ENCODE data around the gene GID8. TPM values are rescaled to one million over a fixed set of nuclear protein-coding genes. Genes with fewer than 3 reads are reported as not detected.
"Not testable (repeated sequence)": the region's sequence is repeated elsewhere in the genome, so short reads cannot be mapped to it uniquely, and the experiment has no call there.

The GID8 gene
- total and polyA plus RNA-seq, 2 donors = 24.0 to 25.7 TPM

DNA sequence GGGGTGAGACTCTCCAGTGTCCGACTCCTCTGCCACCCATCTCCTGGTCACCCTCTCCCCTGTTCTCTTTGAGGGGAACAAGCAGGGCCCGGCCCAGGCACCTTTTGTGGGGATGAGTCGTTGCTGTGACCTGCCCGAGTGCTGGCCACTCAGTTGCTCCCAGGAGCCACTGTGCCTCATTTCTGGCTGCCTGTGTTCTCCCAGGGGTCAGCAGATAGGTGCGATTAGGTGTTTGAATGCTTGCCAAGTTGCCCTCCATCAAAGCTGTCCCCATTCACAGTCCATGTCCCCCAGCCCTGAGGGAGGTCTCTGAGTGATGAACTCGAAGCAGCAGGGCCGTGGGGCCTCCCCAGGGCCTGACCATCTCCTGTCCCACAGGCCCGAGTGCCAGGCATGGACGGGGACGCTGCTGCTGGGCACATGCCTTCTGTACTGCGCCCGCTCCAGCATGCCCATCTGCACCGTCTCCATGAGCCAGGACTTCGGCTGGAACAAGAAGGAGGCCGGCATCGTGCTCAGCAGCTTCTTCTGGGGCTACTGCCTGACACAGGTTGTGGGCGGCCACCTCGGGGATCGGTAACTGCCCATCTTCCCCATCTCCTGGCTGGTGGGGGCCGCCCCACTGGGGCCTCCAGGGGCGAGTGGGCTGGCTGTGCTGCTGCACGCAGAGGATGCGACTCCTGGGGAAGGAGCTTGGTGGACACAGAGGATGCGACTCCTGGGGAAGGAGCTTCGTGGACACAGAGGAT, 18.6 kb downstream of the GID8 start:
- Histone ChIP-seq H3K27ac (ENCODE audit: low read depth in 1 of 2, low read length in 1 of 2) (no peak overlapping the region), H3K4me1 (ENCODE audit: control insufficient read depth in 2 of 2, insufficient read depth in 2 of 2, low read length in 2 of 2) (peaks cover 44 to 68% of the 10 kb centered on the region in 2 donors), H3K4me3 (ENCODE audit: low read length in 2 of 2) (no peak overlapping the region), H3K27me3 (ENCODE audit: control insufficient read depth in 2 of 2, insufficient read depth in 1 of 2, low read length in 1 of 2) (peaks cover 0 to 4% of the 10 kb centered on the region in 2 donors), H3K9me3 (ENCODE audit: control insufficient read depth in 2 of 2, insufficient read depth in 1 of 2, low read length in 1 of 2) (peaks cover 0 to 6% of the 10 kb centered on the region in 2 donors), H3K36me3 (ENCODE audit: control insufficient read depth in 2 of 2, insufficient read depth in 2 of 2, low read length in 1 of 2) (no peaks in the 10 kb centered on the region)
- WGBS = 96% methylated on average over 25 of the region's 25 CpGs
- DNase-seq (ENCODE audit: low read depth in 6 of 9, low spot score in 9 of 9) = no peak

DNA sequence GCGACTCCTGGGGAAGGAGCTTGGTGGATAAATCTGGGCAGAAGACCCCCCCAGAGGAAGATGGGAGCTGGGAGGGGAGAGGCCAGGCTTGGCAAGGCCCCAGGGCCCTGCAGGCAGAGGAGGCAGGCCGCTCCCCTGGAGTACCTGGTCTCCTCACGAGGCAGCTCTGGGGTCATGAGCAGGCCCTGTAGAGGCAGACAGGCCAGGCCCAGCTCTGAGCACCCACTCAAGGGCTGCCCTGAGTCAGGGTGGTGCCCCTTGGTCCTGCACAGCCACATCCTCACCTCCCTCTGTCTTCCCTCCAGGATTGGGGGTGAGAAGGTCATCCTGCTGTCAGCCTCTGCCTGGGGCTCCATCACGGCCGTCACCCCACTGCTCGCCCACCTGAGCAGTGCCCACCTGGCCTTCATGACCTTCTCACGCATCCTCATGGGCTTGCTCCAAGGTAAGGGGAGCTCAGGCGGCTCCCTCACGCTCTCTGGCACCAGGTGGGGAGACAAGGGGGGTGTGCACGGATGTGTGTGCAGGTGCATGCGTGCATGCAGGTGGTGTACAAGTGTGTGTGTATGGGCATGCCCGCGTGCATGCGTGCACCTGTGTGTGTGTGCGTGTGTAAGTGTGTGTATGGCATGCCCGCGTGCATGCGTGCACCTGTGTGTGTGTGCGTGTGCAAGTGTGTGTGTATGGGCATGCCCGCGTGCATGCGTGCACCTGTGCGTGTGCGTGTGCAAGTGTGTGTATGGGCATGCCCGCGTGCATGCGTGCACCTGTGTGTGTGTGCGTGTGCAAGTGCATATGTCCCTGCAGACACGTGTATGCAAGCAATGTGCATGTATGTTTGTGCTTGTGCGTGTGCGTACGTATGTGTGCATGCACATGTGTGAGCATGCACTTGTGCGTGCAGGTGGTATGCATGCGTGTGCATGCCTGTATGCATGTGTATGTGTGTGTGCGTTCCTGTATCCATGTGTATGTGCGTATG, 19.5 kb downstream of the GID8 start:
- H3K27ac ChIP-seq (ENCODE audit: low read depth in 1 of 2, low read length in 1 of 2) = no peak overlapping the region
- 96% methylated on average over 36 of the region's 36 CpGs for WGBS
- no peak for DNase-seq (ENCODE audit: low read depth in 6 of 9, low spot score in 9 of 9)
- H3K36me3 ChIP-seq (ENCODE audit: control insufficient read depth in 2 of 2, insufficient read depth in 2 of 2, low read length in 1 of 2) = no peaks in the 10 kb centered on the region
- H3K4me3 ChIP-seq (ENCODE audit: low read length in 2 of 2) = no peak overlapping the region
- peaks cover 0 to 6% of the 10 kb centered on the region in 2 donors for H3K9me3 ChIP-seq (ENCODE audit: control insufficient read depth in 2 of 2, insufficient read depth in 1 of 2, low read length in 1 of 2)
- H3K4me1 ChIP-seq (ENCODE audit: control insufficient read depth in 2 of 2, insufficient read depth in 2 of 2, low read length in 2 of 2) = peaks cover 41 to 59% of the 10 kb centered on the region in 2 donors
- peaks cover 0 to 4% of the 10 kb centered on the region in 2 donors for H3K27me3 ChIP-seq (ENCODE audit: control insufficient read depth in 2 of 2, insufficient read depth in 1 of 2, low read length in 1 of 2)

DNA sequence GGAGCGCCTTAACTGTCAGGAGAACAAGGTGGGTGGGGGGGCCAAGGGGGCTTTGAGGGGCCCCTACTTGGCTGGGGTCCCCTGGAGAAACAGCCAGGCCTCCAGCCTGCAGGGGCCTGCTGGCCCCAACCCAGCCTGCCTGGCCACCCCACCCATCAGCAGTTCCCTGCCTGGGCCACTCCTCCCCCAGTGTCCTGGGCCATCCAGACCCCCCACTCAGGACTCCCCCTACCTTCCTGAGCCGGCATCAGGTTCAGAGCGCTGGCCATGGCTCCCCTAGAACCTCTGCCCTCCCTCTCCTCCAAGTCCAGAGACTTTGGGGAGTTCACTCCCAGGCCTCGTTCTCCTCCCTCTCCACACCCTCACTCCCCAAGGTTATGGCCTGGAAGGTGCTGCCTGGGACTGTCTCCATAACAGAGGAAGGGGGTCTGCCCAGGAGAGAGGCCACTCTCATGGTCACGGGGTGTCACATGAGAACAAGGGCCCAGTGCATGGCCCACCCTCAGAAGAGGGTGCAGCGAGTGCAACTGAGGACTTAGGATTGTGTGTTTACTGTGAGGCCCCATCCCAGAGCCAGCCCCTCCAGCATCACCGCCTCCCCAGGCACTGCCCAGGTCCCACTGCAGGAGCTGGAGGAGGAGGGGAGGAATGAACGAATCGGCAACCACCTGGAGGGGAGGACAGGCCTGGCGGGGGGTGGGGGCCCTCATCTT, 20.6 kb downstream of the GID8 start:
- peak overlapping the region; percentile 46 to 69 for H3K27ac ChIP-seq (ENCODE audit: low read depth in 1 of 2, low read length in 1 of 2)
- 77% methylated on average over 10 of the region's 10 CpGs for WGBS
- H3K4me1 ChIP-seq (ENCODE audit: control insufficient read depth in 2 of 2, insufficient read depth in 2 of 2, low read length in 2 of 2) = peaks cover 31 to 50% of the 10 kb centered on the region in 2 donors
- H3K4me3 ChIP-seq (ENCODE audit: low read length in 2 of 2) = no peak overlapping the region
- no peak for DNase-seq (ENCODE audit: low read depth in 6 of 9, low spot score in 9 of 9)
- H3K9me3 ChIP-seq (ENCODE audit: control insufficient read depth in 2 of 2, insufficient read depth in 1 of 2, low read length in 1 of 2) = peaks cover 0 to 6% of the 10 kb centered on the region in 2 donors
- H3K27me3 ChIP-seq (ENCODE audit: control insufficient read depth in 2 of 2, insufficient read depth in 1 of 2, low read length in 1 of 2) = no peaks in the 10 kb centered on the region
- H3K36me3 ChIP-seq (ENCODE audit: control insufficient read depth in 2 of 2, insufficient read depth in 2 of 2, low read length in 1 of 2) = no peaks in the 10 kb centered on the region

DNA sequence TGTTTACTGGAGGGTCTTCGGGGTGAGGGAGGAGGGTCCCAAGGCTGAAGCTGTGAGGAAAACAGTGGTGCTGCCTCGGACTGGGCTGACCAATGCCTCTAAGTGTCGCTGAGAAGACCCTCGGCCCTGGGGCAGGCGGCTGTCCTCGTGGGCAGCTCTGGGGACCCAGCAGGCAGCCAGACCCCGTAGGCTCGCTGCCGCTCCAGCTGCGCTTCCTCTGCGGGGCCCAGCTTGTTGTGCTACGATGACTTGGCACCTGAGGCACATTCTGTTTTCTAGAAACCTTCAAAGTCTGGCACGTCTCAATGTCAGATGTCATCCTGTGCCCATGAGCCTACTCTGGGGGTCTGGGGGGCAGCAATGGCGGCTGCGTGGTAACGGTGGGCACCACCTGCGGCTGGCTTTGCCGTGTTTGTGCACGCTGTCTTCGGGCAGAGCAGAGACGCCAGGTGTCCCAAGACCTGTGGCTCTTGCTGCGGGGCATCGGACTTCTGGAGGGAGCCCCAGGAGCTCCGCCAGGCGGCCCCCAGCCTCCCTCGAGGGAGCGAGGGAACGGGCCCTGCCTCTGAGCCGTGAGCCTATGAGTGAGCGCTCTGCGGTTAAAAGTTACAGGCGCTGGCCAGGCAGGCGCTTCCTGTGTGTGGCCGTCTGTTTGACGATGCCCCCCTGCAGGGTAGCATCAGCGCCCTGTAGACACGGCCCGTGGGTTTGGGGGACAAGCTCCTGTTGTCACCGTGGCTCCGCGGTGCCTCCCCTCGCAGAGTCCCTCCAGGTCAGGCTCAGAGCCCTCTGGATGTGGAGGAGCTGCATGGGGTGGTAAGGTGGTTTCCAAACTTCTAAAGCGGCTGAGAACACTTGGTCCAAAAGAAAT, 21.4 kb downstream of the GID8 start:
- peaks cover 0 to 6% of the 10 kb centered on the region in 2 donors for H3K9me3 ChIP-seq (ENCODE audit: control insufficient read depth in 2 of 2, insufficient read depth in 1 of 2, low read length in 1 of 2)
- H3K27me3 ChIP-seq (ENCODE audit: control insufficient read depth in 2 of 2, insufficient read depth in 1 of 2, low read length in 1 of 2) = no peaks in the 10 kb centered on the region
- H3K27ac ChIP-seq (ENCODE audit: low read depth in 1 of 2, low read length in 1 of 2) = peak overlapping the region; percentile 46 to 69
- no peaks in the 10 kb centered on the region for H3K36me3 ChIP-seq (ENCODE audit: control insufficient read depth in 2 of 2, insufficient read depth in 2 of 2, low read length in 1 of 2)
- H3K4me3 ChIP-seq (ENCODE audit: low read length in 2 of 2) = no peak overlapping the region
- peak in 3 of 9 donors; percentile 52 to 89 (median 67) for DNase-seq (ENCODE audit: low read depth in 6 of 9, low spot score in 9 of 9)
- WGBS = 28% methylated on average over 43 of the region's 43 CpGs
- peaks cover 26 to 42% of the 10 kb centered on the region in 2 donors for H3K4me1 ChIP-seq (ENCODE audit: control insufficient read depth in 2 of 2, insufficient read depth in 2 of 2, low read length in 2 of 2)

DNA sequence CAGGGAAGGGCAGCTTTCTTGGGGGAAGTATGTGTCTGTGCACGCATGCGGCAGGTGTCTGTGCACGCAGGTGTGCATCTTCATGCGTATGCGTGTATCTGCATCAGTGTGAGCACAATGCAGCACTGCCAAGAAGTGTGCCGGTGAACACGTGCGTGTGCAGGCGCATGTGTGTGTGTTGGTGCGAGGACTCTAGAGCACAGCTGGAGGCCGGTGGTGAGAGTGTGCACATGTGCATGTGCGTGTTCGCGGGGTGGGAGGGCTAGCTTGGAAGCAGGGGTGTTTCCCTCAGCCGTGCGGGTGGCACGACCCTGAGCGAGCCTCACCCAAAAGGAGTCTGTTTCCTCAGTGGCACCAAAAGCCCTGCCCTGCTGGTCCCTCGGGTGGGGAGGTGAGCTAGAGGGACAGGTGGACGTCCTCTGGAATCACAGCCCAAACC, 22.1 kb downstream of the GID8 start:
- Histone ChIP-seq H3K36me3 (ENCODE audit: control insufficient read depth in 2 of 2, insufficient read depth in 2 of 2, low read length in 1 of 2) (no peaks in the 10 kb centered on the region), H3K4me1 (ENCODE audit: control insufficient read depth in 2 of 2, insufficient read depth in 2 of 2, low read length in 2 of 2) (peaks cover 19 to 35% of the 10 kb centered on the region in 2 donors), H3K4me3 (ENCODE audit: low read length in 2 of 2) (no peak overlapping the region), H3K9me3 (ENCODE audit: control insufficient read depth in 2 of 2, insufficient read depth in 1 of 2, low read length in 1 of 2) (peaks cover 0 to 6% of the 10 kb centered on the region in 2 donors), H3K27ac (ENCODE audit: low read depth in 1 of 2, low read length in 1 of 2) (no peak overlapping the region), H3K27me3 (ENCODE audit: control insufficient read depth in 2 of 2, insufficient read depth in 1 of 2, low read length in 1 of 2) (no peaks in the 10 kb centered on the region)
- WGBS = 85% methylated on average over 20 of the region's 20 CpGs
- no peak for DNase-seq (ENCODE audit: low read depth in 6 of 9, low spot score in 9 of 9)

DNA sequence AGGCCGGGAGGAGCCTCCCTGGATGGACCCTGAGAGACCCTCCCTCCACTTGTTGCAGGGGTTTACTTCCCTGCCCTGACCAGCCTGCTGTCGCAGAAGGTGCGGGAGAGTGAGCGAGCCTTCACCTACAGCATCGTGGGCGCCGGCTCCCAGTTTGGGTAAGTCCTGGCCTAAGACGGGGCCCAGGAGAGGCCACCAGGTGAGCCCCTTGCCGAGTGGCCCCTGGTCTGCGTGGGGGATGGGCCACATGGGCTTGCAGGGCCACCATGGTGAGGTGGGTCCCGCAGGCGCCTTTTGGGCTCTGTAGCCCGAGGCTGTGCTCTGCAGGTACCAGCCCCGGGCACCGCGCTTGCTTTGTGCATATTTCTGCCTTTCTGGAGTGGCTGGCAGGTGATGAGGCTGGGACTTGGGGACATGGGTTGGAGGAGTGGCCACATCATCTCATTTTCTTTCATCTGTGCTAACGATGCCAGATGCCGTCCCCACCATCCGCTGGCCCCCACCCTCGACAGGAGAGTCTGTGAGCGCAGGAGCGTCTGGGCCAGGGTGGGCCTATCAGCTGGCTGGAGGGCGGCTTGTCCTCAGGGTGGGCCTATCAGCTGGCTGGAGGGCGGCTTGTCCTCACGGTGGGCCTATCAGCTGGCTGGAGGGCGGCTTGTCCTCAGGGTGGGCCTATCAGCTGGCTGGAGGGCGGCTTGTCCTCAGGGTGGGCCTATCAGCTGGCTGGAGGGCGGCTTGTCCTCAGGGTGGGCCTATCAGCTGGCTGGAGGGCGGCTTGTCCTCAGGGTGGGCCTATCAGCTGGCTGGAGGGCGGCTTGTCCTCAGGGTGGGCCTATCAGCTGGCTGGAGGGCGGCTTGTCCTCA, 22.7 kb downstream of the GID8 start:
- not testable (repeated sequence) for H3K4me3 ChIP-seq (ENCODE audit: low read length in 2 of 2); H3K27ac ChIP-seq (ENCODE audit: low read depth in 1 of 2, low read length in 1 of 2); DNase-seq (ENCODE audit: low read depth in 6 of 9, low spot score in 9 of 9); H3K9me3 ChIP-seq (ENCODE audit: control insufficient read depth in 2 of 2, insufficient read depth in 1 of 2, low read length in 1 of 2); H3K27me3 ChIP-seq (ENCODE audit: control insufficient read depth in 2 of 2, insufficient read depth in 1 of 2, low read length in 1 of 2); H3K36me3 ChIP-seq (ENCODE audit: control insufficient read depth in 2 of 2, insufficient read depth in 2 of 2, low read length in 1 of 2)
- WGBS = 94% methylated on average over 24 of the region's 31 CpGs
- H3K4me1 ChIP-seq (ENCODE audit: control insufficient read depth in 2 of 2, insufficient read depth in 2 of 2, low read length in 2 of 2) = peaks cover 19 to 28% of the 10 kb centered on the region in 2 donors

DNA sequence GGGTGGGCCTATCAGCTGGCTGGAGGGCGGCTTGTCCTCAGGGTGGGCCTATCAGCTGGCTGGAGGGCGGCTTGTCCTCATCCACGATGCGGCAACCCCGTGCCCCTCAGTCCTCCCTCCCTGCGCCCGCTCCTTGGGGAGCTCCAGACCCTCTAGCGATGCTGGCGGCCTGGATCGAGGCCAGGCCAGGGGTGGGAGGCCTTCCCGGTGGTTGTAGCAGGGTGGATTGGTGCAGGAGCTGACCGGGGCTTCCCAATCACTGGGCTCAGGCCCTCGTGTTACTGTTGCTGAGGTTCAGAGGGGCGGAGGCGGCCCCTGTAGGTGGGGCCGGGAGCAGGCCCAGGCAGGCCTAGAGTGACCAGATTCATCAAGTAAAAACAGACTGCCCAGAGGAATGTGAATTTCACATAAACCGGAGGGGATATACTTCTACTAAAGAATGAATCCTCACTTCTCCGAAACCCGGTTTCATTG, 23.4 kb downstream of the GID8 start:
- peaks cover 19 to 26% of the 10 kb centered on the region in 2 donors for H3K4me1 ChIP-seq (ENCODE audit: control insufficient read depth in 2 of 2, insufficient read depth in 2 of 2, low read length in 2 of 2)
- no peak overlapping the region for H3K27ac ChIP-seq (ENCODE audit: low read depth in 1 of 2, low read length in 1 of 2)
- no peak overlapping the region for H3K4me3 ChIP-seq (ENCODE audit: low read length in 2 of 2)
- WGBS = 92% methylated on average over 19 of the region's 19 CpGs
- DNase-seq (ENCODE audit: low read depth in 6 of 9, low spot score in 9 of 9) = no peak
- H3K27me3 ChIP-seq (ENCODE audit: control insufficient read depth in 2 of 2, insufficient read depth in 1 of 2, low read length in 1 of 2) = no peaks in the 10 kb centered on the region
- H3K36me3 ChIP-seq (ENCODE audit: control insufficient read depth in 2 of 2, insufficient read depth in 2 of 2, low read length in 1 of 2) = no peaks in the 10 kb centered on the region
- peaks cover 0 to 6% of the 10 kb centered on the region in 2 donors for H3K9me3 ChIP-seq (ENCODE audit: control insufficient read depth in 2 of 2, insufficient read depth in 1 of 2, low read length in 1 of 2)
